Smooth muscle cell (in vitro differentiated cells): Measurements from ENCODE around the gene AMPH. TPM values are rescaled to one million over a fixed set of nuclear protein-coding genes. Genes with fewer than 3 reads are reported as not detected.

ENCODE experiments used
- DNase-seq: peaks from one replicate; lab custom pipeline; 2025; ENCODE audit not compliant: unreplicated experiment; lab: John Stamatoyannopoulos, UW
- H2AFZ ChIP-seq: fragments of 200-600 bp; sonication (generic); 2 replicates; pipeline ENCODE4 v1.6.0; 2016; ENCODE audit warnings: antibody characterized with exemption, low read depth, mild to moderate bottlenecking
- H3F3A ChIP-seq: fragments of 200-600 bp; sonication (generic); 2 replicates; pipeline ENCODE4 v1.6.0; 2017; ENCODE audit warnings: antibody characterized with exemption, low read depth
- H3K27ac ChIP-seq: fragments of 200-600 bp; sonication (generic); 2 replicates; pipeline ENCODE4 v1.5.1; 2016; ENCODE audit warnings: low read depth, mild to moderate bottlenecking
- H3K27me3 ChIP-seq: fragments of 200-600 bp; sonication (generic); 2 replicates; pipeline ENCODE4 v1.6.1; 2016; ENCODE audit warnings: low read depth, mild to moderate bottlenecking
- H3K36me3 ChIP-seq: fragments of 200-600 bp; sonication (generic); 2 replicates; pipeline ENCODE4 v1.5.1; 2016; ENCODE audit warnings: low read depth
- H3K4me1 ChIP-seq: fragments of 200-600 bp; sonication (generic); 2 replicates; pipeline ENCODE4 v1.5.1; 2016; ENCODE audit warnings: low read depth
- H3K4me2 ChIP-seq: fragments of 200-600 bp; sonication (generic); 2 replicates; pipeline ENCODE4 v1.6.0; 2016; ENCODE audit warnings: mild to moderate bottlenecking
- H3K4me3 ChIP-seq: fragments of 200-600 bp; sonication (generic); 2 replicates; pipeline ENCODE4 v1.5.1; 2016; ENCODE audit warnings: mild to moderate bottlenecking
- H3K79me2 ChIP-seq: fragments of 200-600 bp; sonication (generic); 2 replicates; pipeline ENCODE4 v1.6.0; 2016; ENCODE audit warnings: low read depth, mild to moderate bottlenecking
- H3K9ac ChIP-seq: fragments of 200-600 bp; sonication (generic); 2 replicates; pipeline ENCODE4 v1.6.0; 2016; ENCODE audit warnings: low read depth
- H3K9me3 ChIP-seq: fragments of 200-600 bp; sonication (generic); replicated peaks from 2 replicates; pipeline ENCODE4 v1.5.1; 2016; ENCODE audit warnings: low read depth
- H4K20me1 ChIP-seq: fragments of 200-600 bp; sonication (generic); 2 replicates; pipeline ENCODE4 v1.6.0; 2016; ENCODE audit warnings: low read depth
- CTCF ChIP-seq: fragments of 200-600 bp; sonication (generic); IDR thresholded peaks from 2 replicates; pipeline ENCODE4 v1.5.1; 2017; ENCODE audit warnings: borderline replicate concordance, mild to moderate bottlenecking, antibody characterized with exemption; ENCODE audit not compliant: insufficient read depth, poor library complexity, severe bottlenecking
- WGBS: methylation state at CpG from one replicate; pipeline ENCODE4 v1.1.7; 2016; ENCODE audit warnings: low lambda C conversion rate; 5-methylcytosine and 5-hydroxymethylcytosine counted together
- polyA plus RNA-seq: library from polyadenylated mRNA; unstranded; fragments of >200 nt; fragmentation: Nextera tagmentation; extraction: Ambion mirVana; gene quantifications from 2 replicates; pipeline ENCODE4 v1.2.1, GENCODE V29; 2016
- total RNA-seq: library from RNA; depleted of rRNA; stranded (reverse); fragments of >200 nt; gene quantifications from 2 replicates; pipeline ENCODE4 v1.2.3, GENCODE V29; 2014

Gene AMPH
- total and polyA plus RNA-seq, 2 experiments from 2014 or later = 1.6 to 2.4 TPM

DNA sequence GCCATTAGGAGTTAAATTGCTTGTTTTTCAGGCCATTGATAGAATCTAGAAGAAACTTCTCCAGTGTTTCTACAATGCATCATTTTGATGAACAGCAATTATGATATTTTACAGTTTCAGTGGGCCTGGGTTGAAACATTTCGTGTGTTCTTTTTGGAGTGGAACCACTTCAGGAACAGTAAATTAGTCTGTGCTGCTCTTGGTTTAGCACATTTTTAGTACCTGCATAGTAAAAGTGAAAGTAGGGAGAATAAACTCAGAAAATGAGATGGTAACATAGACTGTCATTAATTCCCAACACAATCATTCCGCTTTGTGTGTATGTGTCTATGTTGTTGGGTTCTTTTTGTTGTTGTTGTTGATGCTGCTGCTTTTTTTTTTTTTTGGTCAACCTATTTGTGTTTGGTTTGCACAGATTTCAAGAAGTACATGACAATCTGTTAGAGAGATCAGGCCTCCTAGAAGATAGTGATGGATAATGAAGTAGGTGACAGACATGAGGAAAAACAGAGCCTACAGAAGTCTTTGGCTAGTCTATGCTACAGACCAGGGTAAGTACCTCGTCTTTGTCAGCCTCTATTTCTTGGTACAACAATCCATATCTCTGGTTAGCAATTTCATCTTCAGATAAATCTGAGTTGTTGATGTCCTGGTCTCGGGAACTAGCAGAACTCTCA, 203.8 kb downstream of the AMPH start:
- peaks cover 8% of the 10 kb centered on the region for H3K27me3 ChIP-seq
- no peaks in the 10 kb centered on the region for H3K4me1 ChIP-seq
- H3K36me3 ChIP-seq = no peaks in the 10 kb centered on the region
- H3K79me2 ChIP-seq = no peaks in the 10 kb centered on the region
- no peak overlapping the region for H3K4me3 ChIP-seq
- no peak overlapping the region for H3K27ac ChIP-seq
- 57% methylated on average over 4 of the region's 4 CpGs for WGBS
- H3K4me2 ChIP-seq = no peak overlapping the region
- no peak for DNase-seq
- H2AFZ ChIP-seq = no peak overlapping the region
- no peaks in the 10 kb centered on the region for H3K9me3 ChIP-seq
- no peak overlapping the region for H3K9ac ChIP-seq
- no peaks in the 10 kb centered on the region for H4K20me1 ChIP-seq
- H3F3A ChIP-seq = no peaks in the 10 kb centered on the region
- no peak for TF ChIP-seq CTCF

GRCh38 chr7:38425509-38425908, 205.7 kb downstream of the AMPH start:
- H3K27ac ChIP-seq = no peak overlapping the region
- DNase-seq = no peak
- H3K9ac ChIP-seq = no peak overlapping the region
- no peaks in the 10 kb centered on the region for H3K4me1 ChIP-seq
- H3K4me2 ChIP-seq = no peak overlapping the region
- H4K20me1 ChIP-seq = no peaks in the 10 kb centered on the region
- H3F3A ChIP-seq = no peaks in the 10 kb centered on the region
- H2AFZ ChIP-seq = no peak overlapping the region
- no peak for TF ChIP-seq CTCF
- no peak overlapping the region for H3K4me3 ChIP-seq
- 83% methylated on average over 2 of the region's 2 CpGs for WGBS
- no peaks in the 10 kb centered on the region for H3K9me3 ChIP-seq
- H3K36me3 ChIP-seq = no peaks in the 10 kb centered on the region
- no peaks in the 10 kb centered on the region for H3K79me2 ChIP-seq
- H3K27me3 ChIP-seq = peaks cover 17% of the 10 kb centered on the region

DNA sequence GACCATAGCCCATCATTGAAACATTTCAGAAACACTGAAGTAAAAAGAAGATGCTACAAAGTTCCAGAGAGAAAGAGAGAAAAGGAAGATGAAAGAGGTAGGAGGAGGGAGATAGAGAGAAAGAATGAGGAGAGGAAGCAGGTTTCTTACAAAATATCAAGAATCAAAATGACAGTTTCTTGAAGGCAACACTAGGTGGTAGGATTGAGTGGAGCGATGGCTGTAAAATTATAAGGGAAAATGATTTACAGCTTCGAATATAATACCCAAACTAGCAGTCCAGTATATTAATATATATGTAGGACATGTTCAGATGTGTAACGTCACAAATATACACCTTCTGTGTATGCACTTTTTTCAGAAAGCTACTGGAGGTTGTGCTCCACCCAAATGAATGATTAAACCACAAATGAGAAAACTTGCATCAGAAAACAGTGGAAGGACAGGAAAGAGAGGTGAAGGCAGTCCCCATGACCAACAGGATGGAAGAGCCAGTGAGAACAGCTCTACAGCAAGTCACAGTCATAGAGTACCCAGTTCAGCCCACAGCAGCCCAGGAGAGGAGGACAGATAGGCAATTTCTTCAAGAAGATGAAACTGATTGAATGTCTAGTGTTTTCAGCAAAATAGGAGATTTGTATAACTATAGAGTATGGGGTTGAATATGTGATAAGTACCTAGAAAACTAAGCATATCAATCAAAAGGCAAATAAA, 206.3 kb downstream of the AMPH start:
- H3K36me3 ChIP-seq = no peaks in the 10 kb centered on the region
- TF ChIP-seq CTCF = peak; percentile 5
- no peak overlapping the region for H3K9ac ChIP-seq
- WGBS = 74% methylated on average over 3 of the region's 3 CpGs
- no peaks in the 10 kb centered on the region for H3K9me3 ChIP-seq
- no peak overlapping the region for H3K4me2 ChIP-seq
- H3K79me2 ChIP-seq = no peaks in the 10 kb centered on the region
- no peak overlapping the region for H3K27ac ChIP-seq
- H2AFZ ChIP-seq = no peak overlapping the region
- DNase-seq = no peak
- no peaks in the 10 kb centered on the region for H4K20me1 ChIP-seq
- peaks cover 19% of the 10 kb centered on the region for H3K27me3 ChIP-seq
- H3F3A ChIP-seq = no peaks in the 10 kb centered on the region
- no peak overlapping the region for H3K4me3 ChIP-seq
- H3K4me1 ChIP-seq = no peaks in the 10 kb centered on the region
